ENCODE data around the gene RASEF. TPM values are rescaled to one million over a fixed set of nuclear protein-coding genes. Genes with fewer than 3 reads are reported as not detected.

Gene RASEF
- total RNA-seq: under 0.01 and 0.09 TPM in 2 replicates

DNA sequence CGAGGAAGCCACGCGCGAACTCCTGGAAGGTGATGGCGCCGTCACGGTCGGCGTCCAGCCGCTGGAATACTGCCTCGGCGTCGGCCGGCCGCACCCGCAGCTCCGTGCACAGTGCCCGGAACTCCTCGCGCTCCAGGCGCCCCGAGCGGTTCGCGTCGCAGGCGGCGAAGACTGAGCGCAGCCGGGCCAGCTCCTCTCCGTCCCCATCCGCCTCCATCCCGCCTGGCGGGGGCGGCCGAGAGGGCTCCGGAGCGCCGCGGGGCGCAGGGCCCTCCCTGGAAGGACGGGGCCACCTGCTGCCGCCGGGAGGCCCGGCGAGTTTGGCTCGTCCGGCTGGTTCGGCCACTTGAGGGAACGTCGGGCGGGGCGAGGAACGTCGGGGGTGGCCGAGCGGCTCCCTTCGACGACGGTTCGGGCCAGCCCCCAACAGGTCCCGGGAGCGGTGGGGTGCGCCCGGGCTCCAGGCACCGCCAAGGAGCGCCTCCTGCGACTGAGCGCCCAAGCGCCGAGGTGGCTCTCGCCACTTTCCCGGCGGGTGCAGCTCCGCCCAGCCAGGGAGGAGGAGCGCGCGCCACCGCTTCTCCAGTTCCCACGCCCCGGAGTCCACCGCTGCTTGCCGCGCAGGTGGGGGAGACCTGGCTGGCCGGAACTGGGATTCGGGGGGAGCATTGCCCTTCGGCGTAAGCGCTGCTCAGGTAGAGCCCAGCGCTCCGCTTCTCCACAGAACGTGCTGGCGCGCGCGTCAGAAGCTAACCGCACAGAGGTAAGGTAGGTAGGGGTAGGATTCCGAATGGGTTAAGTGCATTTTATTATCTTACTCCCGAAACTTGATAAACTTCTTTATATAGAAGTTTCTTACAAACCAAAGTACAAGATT, at the start of gene RASEF:
Gene RASEF, minus strand, starts transcription at position 492 of the 877 bp plus-strand sequence. Its CDS starts 275 bp downstream, at position 217.

All from endothelial cell of coronary artery (primary cell).